Stomach (tissue), 9 donors: ENCODE results near the gene TMOD2. TPM values are rescaled to one million over a fixed set of nuclear protein-coding genes. Genes with fewer than 3 reads are reported as not detected.

Experiments
- DNase-seq, 2 donors: peaks; one replicate each; pipeline versions ENCODE4 v3.0.0 to v3.0.0-alpha.2; 2013 to 2019
- H3K27ac ChIP-seq, 5 donors: fragments of 200-600 bp in 4 of 5; sonication (generic) in 4 of 5; one replicate each; pipeline ENCODE4 v1.5.1; 2013 to 2019; ENCODE audit warnings: mild to moderate bottlenecking in 1 of 5, moderate library complexity in 1 of 5
- H3K27me3 ChIP-seq, 3 donors: fragments of 200-600 bp; sonication (generic); one replicate each; pipeline ENCODE4 v1.5.1; 2017 to 2019; ENCODE audit warnings: mixed run types in 1 of 3
- H3K36me3 ChIP-seq, 4 donors: fragments of 200-600 bp; sonication (generic); 1 replicate in 3 of 4; 2 replicates in 1 of 4; pipeline ENCODE4 v1.5.1; 2016 to 2019
- H3K4me1 ChIP-seq, 4 donors: fragments of 200-600 bp; sonication (generic); one replicate each; pipeline ENCODE4 v1.5.1; 2016 to 2019
- H3K4me3 ChIP-seq, 4 donors: fragments of 200-600 bp; sonication (generic) in 3 of 4; one replicate each; pipeline ENCODE4 v1.5.1; 2016 to 2019; ENCODE audit warnings: mild to moderate bottlenecking in 1 of 4
- H3K9me3 ChIP-seq, 4 donors: fragments of 200-600 bp; sonication (generic); one replicate each; pipeline ENCODE4 v1.5.1; 2016 to 2019
- EP300 ChIP-seq: sonication (generic); formaldehyde crosslinking; IDR thresholded peaks from one replicate; pipeline ENCODE4 v1.6.1; 2017; ENCODE audit warnings: antibody characterized with exemption
- POLR2A ChIP-seq, 4 donors: fragments of 450-650 bp; IDR thresholded peaks; one replicate each; pipeline ENCODE4 v1.6.1; 2016; ENCODE audit warnings: antibody characterized with exemption in 4 of 4, control low read depth in 2 of 4, mild to moderate bottlenecking in 1 of 4, moderate library complexity in 1 of 4
- POLR2AphosphoS5 ChIP-seq, 3 donors: sonication (generic); formaldehyde crosslinking; IDR thresholded peaks; one replicate each; pipeline ENCODE4 v1.6.1; 2016; ENCODE audit warnings: antibody characterized with exemption in 3 of 3
- WGBS, 5 donors: extraction: QIAGEN DNeasy Blood & Tissue Kit in 3 of 5; methylation state at CpG; one replicate each; pipeline versions ENCODE4 v1.1.5 to v1.1.7; 2013 to 2018; 5-methylcytosine and 5-hydroxymethylcytosine counted together
- intact Hi-C: fragments of 100-400 bp; cut with DNase I; formaldehyde crosslinking; loops from one replicate; pipeline ENCODE4 v1.15.1; 2023; ENCODE audit warnings: low total_unique reads
- polyA plus RNA-seq, 3 donors: library from polyadenylated mRNA; stranded (reverse); fragments of 200-250 nt; gene quantifications; one replicate each; pipeline ENCODE4 v1.2.3, GENCODE V29; 2013
- total RNA-seq, 5 donors: library from RNA; depleted of rRNA; stranded (reverse); fragments of >200 nt; gene quantifications; one replicate each; pipeline versions ENCODE4 v1.1.0 to v1.2.3, GENCODE V29; 2014 to 2016
- TF ChIP-seq, protein P1 (sequence below), 7 experiments: fragments of 450-650 bp in 4 of 7; fragments of 200-600 bp in 3 of 7; sonication (generic) in 3 of 7; IDR thresholded peaks; one replicate each; pipeline ENCODE4 v1.5.1; 2016 to 2019; ENCODE audit warnings: antibody characterized with exemption in 7 of 7, control low read depth in 2 of 7, mild to moderate bottlenecking in 1 of 7
- donor health status: healthy with polysubstance abuse.
- donor health status: Bipolar disorder and iron deficiency.
- donor health status: healthy.

TMOD2 gene
- total and polyA plus RNA-seq, 8 donors: 0.87 to 19.3 (median 3.1) TPM

DNA sequence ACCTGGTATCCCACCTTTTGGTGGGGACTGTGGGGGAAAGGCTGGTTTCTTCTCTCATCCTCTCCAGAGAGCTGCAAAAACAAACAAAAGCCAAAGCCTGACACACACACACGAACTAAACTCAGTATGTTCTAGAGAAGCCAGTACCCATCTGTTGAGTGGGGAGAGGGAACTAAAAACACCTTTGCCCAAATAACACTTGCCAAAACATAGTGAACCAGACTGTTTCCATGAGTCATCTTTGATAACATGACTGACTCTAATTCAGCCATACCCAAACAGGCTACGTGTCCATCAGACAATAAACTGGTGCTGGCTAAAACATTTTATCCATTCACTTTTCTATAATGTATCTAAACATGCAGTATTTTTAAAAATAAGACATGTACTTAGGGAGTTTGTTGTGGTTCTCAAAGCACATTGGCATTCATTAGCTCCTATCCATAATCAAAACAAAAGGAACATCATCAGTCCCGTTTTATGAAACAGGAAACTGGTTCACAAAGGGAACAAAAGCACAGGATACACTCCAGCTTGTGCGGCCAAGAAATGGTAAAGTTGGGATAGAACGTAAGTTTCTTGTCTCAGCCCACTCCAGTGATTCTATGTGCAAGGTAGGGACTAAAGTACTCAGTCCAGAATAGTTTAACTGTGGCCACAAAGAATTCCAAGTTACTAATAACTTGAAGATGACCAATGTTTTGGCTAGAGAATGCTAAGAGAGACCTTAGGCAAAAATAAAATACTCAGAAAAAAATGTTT lies 30.0 kb upstream of the TMOD2 start:
- peak overlapping the region in 1 of 5 donors; percentile 11 for H3K27ac ChIP-seq
- H3K4me1 ChIP-seq: peaks cover 0 to 36% (median 13%) of the 10 kb centered on the region in 4 donors
- peaks cover 0 to 14% (median 11%) of the 10 kb centered on the region in 4 donors for H3K36me3 ChIP-seq
- no peaks in the 10 kb centered on the region for H3K27me3 ChIP-seq
- intact Hi-C loops: no loop called here
- no peak for DNase-seq
- no peaks in the 10 kb centered on the region for H3K9me3 ChIP-seq
- TF ChIP-seq POLR2AphosphoS5 (IDR thresholded peaks at IDR 0.05): no peak
- TF ChIP-seq, protein P1, sequence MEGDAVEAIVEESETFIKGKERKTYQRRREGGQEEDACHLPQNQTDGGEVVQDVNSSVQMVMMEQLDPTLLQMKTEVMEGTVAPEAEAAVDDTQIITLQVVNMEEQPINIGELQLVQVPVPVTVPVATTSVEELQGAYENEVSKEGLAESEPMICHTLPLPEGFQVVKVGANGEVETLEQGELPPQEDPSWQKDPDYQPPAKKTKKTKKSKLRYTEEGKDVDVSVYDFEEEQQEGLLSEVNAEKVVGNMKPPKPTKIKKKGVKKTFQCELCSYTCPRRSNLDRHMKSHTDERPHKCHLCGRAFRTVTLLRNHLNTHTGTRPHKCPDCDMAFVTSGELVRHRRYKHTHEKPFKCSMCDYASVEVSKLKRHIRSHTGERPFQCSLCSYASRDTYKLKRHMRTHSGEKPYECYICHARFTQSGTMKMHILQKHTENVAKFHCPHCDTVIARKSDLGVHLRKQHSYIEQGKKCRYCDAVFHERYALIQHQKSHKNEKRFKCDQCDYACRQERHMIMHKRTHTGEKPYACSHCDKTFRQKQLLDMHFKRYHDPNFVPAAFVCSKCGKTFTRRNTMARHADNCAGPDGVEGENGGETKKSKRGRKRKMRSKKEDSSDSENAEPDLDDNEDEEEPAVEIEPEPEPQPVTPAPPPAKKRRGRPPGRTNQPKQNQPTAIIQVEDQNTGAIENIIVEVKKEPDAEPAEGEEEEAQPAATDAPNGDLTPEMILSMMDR (IDR thresholded peaks at IDR 0.05): no peak
- no peak for TF ChIP-seq EP300
- no peak for TF ChIP-seq POLR2A (IDR thresholded peaks at IDR 0.05)
- no peak overlapping the region for H3K4me3 ChIP-seq
- WGBS, 5 donors: 61 to 71% (median 68%) methylated on average over 5 of the region's 5 CpGs

DNA sequence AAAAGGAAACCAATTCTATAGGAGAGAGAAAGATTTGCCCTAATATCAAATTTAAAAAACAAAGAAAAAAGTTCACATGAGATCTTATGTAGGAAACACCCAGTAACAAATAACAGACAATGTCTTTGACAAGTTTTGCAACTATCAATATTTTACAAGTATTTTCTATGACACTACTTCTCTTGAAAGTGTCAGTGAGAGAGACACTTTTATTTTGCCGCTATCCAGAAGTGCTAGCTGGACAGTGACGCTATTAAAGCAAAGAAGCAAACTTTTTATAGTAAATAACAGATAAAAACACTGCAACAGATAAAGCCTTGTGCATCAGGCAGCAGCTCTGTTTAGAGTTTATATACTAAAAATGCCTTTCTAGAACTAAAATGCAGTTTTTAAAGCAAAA lies 27.2 kb upstream of the TMOD2 start:
- Histone ChIP-seq H3K4me1 (peaks cover 4 to 50% (median 25%) of the 10 kb centered on the region in 4 donors), H3K9me3 (no peaks in the 10 kb centered on the region), H3K27ac (no peak overlapping the region), H3K36me3 (peaks cover 0 to 14% (median 11%) of the 10 kb centered on the region in 4 donors), H3K4me3 (no peak overlapping the region), H3K27me3 (no peaks in the 10 kb centered on the region)
- TF ChIP-seq, protein P1 (IDR thresholded peaks at IDR 0.05): no peak
- TF ChIP-seq POLR2A (IDR thresholded peaks at IDR 0.05) (no peak), EP300 (no peak), POLR2AphosphoS5 (IDR thresholded peaks at IDR 0.05) (no peak)
- intact Hi-C loops: no loop called here
- DNase-seq: no peak
- WGBS, 5 donors: 87 to 94% (median 93%) methylated on average over 2 of the region's 2 CpGs

DNA sequence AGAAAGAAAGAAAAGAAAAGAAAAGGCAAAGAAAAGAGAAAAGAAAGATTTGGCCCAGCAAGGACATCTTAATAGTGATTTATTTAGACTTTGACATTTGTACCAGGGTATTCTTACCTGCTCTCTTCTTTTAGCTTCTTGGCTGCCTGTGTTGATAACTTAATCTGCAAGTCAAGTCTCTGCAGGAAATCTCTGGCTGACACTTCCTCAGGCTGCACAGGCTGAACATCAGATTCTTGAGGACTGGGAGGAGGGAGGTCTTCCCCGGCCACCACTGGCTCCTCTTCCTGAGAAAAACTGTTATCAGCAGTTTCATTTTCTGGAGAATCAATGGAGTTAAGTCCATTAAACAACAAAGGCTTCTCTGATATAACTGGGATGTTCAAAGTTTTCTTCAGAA lies 26.7 kb upstream of the TMOD2 start:
- no peaks in the 10 kb centered on the region for H3K27me3 ChIP-seq
- no peaks in the 10 kb centered on the region for H3K9me3 ChIP-seq
- no peak overlapping the region for H3K4me3 ChIP-seq
- H3K4me1 ChIP-seq: peaks cover 4 to 50% (median 26%) of the 10 kb centered on the region in 4 donors
- intact Hi-C loops: no loop called here
- TF ChIP-seq POLR2AphosphoS5 (IDR thresholded peaks at IDR 0.05) (no peak), POLR2A (IDR thresholded peaks at IDR 0.05) (no peak)
- DNase-seq: no peak
- no peak overlapping the region for H3K27ac ChIP-seq
- 41 to 75% (median 57%) methylated on average over 1 of the region's 1 CpG for WGBS, 5 donors
- H3K36me3 ChIP-seq: peaks cover 0 to 14% (median 11%) of the 10 kb centered on the region in 4 donors

DNA sequence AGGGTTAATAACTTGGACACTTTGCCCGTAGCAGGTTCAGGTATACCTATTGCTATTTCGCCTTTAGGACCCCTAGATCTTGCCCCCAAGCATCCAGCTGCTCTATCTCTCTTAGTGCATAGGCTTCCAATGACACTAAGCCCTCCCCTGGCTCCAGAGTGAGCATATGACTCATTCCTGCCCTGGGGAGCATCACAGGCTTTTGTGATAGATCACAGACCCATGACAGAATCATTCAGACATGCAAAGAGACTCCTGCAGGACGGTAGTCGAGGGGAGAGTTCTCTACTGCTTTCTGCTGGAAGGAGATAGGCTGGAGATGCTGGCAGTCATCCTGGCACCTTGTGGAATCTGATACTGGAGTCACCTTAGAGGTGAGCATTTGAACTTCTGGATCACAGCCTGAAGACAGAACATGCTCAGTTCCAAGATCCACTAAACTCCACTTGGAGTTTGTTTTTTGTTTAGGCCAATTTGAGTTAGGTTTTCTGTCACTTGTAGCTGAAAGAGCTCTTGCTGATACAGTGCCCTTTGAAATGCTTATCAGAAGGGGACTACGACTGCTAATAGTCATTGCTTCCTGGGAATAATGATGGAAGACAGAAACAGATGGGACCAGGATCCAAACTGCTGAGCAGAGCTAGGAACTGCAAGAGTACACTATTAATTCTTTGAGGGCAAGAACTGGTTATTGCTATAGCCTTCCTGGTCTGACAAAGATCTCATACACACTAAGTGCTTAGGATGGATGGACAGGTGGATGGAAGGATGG lies 24.9 kb upstream of the TMOD2 start:
- Histone ChIP-seq H3K36me3 (peaks cover 0 to 8% (median 0%) of the 10 kb centered on the region in 4 donors), H3K27ac (peak overlapping the region in 3 of 5 donors; percentile 21 to 47 (median 40)), H3K9me3 (no peaks in the 10 kb centered on the region), H3K4me1 (peaks cover 11 to 52% (median 34%) of the 10 kb centered on the region in 4 donors), H3K27me3 (no peaks in the 10 kb centered on the region), H3K4me3 (no peak overlapping the region)
- intact Hi-C loops: no loop called here
- peak in 1 of 2 donors; percentile 79 for DNase-seq
- 30 to 39% (median 35%) methylated on average over 5 of the region's 5 CpGs for WGBS, 5 donors
- TF ChIP-seq EP300 (no peak), POLR2AphosphoS5 (IDR thresholded peaks at IDR 0.05) (peak; percentile 39 to 90 (median 51)), POLR2A (IDR thresholded peaks at IDR 0.05) (no peak)

DNA sequence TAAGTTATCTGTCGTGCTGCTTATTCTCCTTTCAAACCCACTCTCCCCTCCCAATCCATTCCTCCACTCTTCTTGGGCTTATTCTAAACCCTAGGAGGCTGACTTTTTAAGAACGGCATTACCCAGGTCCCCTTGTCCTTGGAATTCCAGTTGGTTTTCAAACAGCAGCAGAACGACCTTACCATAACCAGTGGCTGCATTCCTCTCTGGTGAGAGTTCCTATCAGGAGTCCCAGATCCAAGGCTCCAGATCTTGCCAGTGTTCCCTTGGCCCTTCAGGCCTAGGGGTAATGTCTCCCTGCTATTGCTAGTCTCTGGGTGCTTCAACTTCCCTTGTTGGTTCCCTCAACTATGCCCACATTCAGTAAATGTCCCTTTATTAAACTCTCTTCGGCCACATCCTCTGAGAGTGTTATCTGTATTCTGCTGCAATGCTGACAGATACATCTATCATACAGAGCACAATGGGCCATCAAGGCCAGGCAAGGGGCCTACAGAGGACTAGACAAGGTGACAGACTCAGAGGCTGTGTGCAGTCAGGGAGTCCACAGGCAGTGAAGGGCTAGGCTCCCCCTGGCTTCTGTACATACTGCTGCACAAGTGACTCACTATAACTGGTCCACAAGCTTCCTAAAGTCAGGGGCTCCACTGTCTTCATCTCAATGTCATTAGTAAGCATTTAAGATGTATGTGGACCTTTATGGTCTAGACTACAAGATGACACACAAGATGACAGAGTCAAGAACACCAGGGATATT lies 24.1 kb upstream of the TMOD2 start:
- no peak for DNase-seq
- Histone ChIP-seq H3K36me3 (peaks cover 0 to 8% (median 0%) of the 10 kb centered on the region in 4 donors), H3K9me3 (no peaks in the 10 kb centered on the region), H3K27me3 (no peaks in the 10 kb centered on the region), H3K4me1 (peaks cover 15 to 61% (median 41%) of the 10 kb centered on the region in 4 donors), H3K4me3 (no peak overlapping the region), H3K27ac (peak overlapping the region in 3 of 5 donors; percentile 21 to 47 (median 40))
- no peak for TF ChIP-seq POLR2AphosphoS5 (IDR thresholded peaks at IDR 0.05)
- TF ChIP-seq EP300: no peak
- no peak for TF ChIP-seq POLR2A (IDR thresholded peaks at IDR 0.05)
- TF ChIP-seq, protein P1 (IDR thresholded peaks at IDR 0.05): no peak
- intact Hi-C loops: no loop called here
- WGBS, 5 donors: 78 to 91% (median 81%) methylated on average over 4 of the region's 4 CpGs
